Measurements from ENCODE around the gene CRACDL.
"Not testable (repeated sequence)": the region's sequence is repeated elsewhere in the genome, so short reads cannot be mapped to it uniquely, and the experiment has no call there.

CRACDL gene

DNA sequence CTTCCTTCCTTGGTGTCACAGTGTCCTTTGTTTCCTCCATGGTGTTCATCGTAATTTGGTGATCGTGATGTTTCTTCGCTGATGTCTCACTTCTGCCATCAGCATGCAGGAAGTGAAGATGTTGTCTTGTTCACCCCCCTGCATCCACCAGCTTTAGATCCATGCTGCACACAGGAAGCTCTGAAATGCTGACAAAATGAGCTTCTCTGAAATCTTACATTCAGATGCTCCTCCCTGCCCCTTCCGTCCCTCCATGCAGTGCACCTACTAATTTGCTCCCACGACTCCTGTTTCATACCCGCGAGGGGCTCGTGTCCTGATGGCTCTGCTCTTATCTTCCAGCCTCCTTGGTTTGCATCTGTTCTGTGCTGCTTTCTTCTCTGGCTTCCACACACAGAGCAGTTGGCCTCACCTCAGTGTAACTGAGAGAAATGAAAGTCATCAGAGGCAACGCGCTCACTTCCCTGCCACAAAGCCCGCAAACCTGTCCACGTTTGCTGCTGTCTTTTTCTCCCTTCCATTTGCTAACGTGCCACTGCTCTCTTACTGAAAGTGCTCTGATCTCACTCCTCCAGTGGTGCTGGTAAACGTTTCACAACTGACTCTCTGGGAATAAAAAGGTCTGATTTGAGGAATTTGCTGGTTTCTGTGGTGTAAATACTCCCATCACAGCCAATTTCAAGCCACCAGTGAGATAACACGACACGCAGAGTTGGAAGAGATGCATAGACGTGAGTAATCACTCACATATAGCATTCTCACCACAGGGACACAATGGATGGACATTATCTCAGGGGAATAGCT is 164.1 kb downstream of the CRACDL start:
- no peak for DNase-seq

DNA sequence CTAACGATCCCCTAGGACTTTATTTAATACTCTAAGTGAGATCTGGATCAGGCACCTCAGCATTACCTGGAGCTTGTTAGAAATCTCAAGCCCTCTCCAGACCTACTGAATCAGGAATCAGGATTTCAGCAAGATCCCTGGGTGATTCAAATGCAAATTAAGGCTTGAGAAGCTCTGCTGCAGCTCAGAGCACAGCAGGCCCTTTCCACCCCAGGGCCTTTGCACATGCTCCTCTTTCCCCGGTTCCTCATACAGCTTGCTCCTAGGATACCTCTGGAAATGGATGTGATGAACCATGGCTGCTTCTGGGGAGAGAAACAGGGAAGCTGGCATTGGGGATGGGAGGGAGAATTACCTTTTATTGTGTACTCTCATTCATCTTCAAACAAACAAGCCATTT is 164.8 kb downstream of the CRACDL start:
- DNase-seq: no peak

DNA sequence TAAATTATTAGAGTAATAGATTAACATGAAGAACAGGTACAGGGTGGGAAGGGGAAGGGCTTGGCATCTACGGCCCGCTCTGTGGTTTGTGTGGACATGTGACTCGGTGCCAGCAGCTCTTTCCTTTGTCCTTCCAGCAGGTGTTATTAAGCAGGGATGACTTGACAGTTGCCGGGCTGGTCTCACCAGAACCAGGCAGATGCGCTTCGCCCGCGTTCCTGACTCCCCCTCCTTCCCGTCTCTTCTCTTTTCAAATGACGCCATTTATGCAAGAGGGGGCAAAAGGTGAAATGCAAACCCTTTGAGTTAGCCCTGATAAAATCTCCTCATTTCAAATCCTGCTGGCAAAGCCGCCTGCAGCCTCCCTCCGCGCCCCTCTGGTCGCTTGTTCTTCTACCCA is 166.2 kb downstream of the CRACDL start:
- no peak for DNase-seq

DNA sequence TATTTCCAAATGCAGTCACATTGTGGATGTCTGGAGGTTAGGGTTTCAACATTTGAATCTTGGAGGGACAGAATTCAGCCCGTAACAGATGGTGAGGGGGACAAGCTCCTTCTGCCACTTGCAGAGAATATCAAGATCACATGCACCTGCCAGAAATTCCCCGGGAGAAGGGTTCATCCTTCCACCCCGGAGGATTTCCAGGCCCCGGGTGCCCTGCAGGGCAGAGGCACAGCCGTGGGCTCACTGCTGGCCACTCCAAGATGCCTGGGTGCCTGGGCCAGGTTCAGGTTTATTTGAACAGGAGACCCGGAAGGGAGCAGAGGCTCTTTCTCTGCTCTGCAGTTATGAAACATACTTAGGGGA is 166.9 kb downstream of the CRACDL start:
- no peak for DNase-seq

DNA sequence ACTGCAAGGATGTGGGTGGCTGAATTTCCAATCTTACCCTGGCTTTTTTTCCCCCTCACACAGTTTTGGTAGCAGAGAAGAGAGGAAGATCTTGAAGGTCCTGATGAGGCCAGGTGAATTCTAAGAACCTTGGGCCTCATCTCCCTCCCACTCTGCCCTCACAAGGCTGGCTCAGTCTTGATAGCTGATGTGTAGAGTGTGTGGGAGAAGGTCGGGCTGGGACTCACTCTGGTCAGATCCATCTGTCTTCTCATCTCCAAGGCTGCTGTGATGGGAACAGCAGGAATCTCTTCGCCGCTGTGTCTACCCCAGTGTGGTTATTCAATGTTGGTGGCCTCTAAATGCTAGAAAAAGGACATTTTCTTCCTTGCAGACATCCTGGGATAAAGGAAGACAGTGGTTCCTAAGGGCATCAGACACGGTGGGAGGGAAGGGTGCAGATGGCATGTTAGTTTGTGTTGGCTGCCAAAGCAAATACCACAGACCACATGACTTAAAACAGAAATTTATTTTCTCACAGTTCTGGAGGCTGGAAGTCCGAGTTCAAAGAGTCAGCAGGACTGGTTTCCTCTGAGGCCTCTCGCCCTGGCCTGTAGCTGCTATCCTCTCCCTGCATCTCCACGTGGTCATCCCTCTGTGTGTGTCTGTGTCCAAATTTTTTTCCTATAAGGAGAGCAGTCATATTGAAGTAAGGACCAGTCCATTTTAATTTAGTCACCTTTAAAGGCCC is 167.5 kb downstream of the CRACDL start:
- DNase-seq: no peak

DNA sequence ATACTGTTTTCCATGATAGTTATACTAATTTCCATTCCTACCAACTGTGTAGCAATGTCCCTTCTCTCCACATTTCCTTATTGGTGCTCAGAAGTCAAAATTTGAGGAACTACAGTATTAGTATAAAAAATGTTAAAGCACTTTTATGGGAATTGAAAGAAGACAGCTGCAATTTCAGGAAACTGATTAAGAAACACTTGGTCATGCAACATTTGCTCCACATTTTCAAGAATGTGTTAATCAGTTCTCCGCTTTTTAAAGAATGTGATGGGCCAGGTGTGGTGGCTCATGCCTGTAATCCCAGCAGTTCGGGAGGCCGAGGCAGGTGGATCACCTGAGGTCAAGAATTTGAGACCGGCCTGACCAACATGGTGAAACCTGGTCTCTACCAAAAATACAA is 171.5 kb downstream of the CRACDL start:
- DNase-seq: no peak

DNA sequence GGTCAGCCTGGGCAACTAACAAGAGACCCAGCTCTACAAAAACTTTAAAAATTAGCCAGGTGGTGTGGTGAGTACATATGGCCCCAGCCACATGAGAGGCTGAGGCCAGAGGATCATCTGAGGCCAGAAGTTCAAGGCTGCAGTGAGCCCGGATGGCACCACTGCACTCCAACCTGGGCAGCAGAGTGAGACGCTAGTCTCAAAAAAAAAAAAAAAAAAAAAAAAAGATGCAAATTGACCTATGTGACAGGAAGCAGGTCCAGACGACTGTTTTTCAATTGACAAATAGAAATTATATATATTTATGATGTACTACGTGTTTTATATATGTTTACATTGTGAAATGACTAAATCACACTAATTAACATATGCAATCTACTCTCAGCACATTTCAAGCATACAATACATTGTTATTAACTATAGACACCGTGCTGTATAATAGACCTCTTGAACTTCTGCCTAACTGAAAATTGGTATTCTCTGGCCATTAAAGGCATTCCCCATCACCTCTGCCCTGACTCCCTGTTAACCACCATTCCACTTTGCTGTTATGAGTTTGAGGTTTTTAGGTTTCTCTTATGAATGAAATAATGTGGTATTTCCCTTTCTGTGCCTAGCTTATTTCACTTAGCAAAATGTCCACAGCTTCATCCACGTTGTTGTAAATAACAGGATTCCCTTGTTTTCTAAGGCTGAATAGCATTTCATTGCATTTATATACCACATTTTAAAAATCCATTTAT is 172.6 kb downstream of the CRACDL start:
- DNase-seq: no peak

DNA sequence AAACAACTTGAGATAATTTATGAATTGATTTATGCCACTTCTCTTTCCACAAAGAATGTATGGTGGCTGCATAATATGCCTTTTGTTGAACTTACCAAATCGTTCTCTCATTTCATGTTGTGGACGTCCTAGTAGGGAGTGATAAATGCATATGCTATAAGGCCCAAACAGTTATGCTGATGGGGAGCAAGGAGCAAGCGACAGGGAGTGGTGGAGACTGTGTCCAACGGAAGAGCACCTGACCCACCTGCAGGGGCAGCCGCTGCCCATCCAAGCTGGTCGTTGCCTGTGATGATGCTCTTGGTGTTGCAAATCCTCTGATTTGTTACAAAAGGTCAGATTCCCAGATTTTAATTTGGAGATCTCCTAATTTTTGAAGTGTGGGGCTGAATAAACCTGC is 174.1 kb downstream of the CRACDL start:
- DNase-seq: no peak

DNA sequence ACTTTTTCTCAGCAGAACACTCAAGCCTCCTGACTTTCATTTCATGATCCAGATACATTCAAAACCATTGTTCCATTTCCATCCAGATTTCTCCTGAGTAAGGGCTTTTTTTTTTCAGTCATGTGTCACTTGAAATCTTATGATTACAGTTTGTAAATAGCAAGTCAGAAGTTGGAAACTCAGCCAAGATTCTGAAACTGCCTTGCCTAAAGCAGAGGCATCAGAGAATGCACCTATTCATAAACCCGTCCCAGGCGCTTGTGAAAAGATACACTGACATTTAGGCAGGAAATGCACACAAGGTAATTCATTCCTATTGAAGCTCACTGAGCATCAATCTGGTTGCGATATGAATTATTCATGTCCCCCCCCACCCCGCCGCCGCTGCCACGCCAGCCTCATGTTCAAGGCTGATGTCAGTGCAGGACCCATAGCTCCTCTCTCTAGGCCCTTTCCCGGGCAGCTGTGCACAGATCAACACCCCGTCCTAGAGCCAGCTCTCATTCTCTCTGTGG is 174.7 kb downstream of the CRACDL start:
- no peak for DNase-seq

DNA sequence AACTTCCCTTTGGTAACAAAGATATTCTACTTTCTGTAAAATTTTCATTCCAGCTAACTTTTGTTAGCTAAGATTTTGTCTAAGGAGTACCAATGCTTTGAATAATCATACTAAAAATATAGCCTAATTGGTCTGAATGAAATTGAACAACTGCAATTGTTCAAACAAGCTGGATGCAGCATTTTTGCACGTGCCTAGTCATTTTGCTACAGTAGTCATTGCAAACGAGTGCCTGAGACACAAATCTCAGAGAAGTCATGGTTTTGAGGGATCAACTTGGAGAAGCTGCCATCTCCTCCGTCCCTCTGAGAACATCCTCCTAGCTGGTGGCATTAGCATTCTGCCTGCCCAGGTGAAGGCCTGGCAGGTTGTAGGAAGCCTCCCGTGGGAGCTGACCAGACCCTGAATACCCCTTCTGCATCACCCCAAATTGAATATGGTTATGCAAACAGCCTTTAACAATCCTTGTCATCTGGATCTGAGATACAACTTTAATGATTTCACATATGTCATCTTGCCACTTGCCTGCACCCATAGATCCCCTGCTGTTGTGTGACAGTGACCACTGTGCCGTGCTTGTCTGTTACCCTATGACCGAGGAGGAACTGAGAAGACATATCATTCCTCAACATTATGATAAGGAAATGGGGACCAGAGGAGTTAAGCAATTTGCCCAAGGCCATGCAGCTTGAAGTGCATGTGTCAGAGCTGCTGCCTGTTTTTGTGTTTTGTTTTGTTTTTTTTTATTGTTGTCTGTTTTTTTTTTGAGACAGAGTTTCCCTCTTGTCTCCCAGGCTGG is 176.0 kb downstream of the CRACDL start:
- DNase-seq: no peak

DNA sequence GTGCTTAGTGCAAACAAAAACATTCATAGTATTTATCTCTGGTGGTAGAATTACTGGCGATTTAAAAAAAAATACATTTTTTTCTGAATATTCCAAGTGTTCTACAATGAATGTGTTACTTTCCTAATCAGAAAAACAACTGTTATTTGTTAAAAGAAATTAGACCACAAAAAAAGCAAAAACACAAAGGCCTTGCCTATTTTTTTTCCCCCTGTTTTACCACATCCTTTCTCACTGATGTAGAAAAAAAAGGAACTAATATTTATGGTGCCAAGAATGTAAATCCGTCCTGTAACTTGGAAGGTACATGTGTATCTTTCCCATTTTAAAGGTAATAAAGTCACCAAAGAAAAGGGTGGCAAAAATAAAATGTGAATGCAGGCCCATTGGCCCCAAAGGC is 176.7 kb downstream of the CRACDL start:
- DNase-seq: no peak

DNA sequence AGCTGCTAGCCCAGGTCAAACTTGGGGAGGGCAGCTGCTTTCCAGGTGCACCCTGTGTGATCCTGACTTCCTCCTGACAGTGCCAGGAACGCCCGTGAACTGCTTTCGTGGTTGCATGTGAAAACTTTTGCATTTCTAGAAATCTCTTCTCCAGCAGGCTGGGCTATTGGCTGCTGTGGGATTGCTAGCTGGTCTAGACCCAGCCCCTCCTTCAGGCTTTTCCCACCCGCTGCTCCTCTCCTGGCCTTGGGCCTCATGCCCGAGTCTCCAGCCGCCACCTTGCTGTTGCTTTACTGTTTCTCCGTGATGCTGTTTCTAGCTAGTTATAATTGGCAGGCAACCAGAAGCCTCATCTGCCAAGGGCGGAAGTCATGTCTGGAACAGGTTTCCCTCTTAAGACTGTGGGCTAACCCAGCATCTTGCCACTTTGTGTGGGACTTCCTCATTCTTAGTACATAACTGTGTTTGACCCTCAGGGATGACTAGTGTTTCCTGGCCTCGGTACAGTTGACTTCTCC is 178.1 kb downstream of the CRACDL start:
- DNase-seq: no peak

DNA sequence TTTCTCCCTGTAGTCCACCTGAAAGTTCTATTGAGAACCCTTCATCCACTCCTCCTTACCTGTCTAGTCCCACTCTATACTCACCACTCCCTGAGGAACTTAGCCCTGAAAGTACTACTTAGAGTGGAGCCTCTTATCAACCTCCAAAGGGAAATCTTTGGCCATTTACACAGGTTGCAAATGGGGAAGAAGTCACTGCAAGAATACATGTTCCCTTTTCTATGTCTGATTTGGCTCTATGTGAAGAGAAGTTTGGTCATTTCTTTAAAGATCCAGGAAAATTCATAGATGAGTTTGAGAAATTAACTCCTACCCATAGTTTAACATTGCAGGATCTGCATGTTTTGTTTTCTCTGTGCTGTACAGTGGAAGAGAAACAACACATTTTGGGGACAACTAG is 182.2 kb downstream of the CRACDL start:
- no peak for DNase-seq

DNA sequence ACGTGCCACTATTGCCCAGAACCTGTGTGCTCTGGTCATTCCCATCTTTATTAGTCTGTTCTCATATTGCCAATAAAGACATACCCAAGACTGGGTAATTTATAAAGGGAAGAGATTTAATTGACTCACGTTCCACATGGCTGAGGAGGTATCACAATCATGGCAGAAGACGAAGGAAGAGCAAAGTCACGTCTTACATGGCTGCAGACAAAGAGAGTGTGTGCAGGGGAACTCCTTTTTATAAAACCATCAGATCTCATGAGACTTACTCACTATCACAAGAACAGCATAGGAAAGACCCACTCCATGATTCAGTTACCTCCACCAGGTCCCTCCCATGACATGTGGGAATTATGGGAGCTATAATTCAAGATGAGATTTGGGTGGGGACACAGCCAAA is 183.3 kb downstream of the CRACDL start:
- not testable (repeated sequence) for DNase-seq

DNA sequence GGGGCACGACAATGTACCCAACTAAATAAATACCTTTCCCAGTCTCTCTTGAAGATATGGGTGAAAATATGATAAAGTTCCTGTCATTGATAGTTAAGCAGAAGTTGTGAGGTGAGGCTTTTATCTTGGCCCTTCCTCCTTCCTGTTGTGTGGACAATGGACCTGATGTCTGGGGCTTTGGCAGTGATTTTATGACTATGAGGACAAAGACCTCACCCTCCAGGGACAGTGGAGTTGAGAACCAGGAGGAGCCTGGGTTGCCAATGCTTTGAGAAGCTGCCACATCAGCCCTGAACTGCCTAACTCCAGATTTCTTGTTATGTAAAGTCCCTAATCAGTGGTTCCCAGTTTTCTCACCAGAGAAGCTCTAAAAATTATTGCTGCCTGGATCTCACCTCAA is 184.3 kb downstream of the CRACDL start:
- no peak for DNase-seq

DNA sequence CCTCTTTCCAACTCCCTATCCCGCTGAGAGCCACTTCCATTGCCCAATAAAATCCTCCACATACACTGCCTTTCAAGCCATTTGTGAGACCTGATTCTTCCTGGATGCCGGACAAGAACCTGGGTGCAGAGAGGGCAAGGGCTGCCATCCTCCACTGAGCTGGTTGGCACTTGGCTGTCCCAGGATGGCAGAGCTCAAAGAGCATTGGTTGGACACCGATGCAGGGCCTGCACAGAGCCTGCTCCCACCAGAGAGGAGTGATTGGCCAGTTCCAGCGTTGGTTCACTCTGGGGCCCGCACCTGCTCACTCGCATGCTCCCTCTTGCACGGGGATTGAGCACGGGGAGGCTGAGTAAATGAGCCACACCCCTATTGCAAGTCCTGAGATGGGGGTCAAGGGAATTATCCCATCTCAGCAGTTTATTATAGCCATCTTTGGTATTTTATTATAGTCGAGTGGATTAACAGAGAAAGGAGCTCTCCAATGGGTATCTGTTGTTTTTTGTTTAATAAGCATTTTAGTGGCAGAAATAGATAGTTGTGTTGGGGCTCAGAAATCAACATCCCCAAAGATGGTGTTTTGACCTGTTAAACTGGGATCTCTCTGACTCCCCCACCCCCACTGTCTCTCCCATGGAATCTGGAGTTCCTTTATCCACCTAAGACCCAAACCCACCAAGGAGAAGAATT is 185.3 kb downstream of the CRACDL start:
- DNase-seq: no peak

DNA sequence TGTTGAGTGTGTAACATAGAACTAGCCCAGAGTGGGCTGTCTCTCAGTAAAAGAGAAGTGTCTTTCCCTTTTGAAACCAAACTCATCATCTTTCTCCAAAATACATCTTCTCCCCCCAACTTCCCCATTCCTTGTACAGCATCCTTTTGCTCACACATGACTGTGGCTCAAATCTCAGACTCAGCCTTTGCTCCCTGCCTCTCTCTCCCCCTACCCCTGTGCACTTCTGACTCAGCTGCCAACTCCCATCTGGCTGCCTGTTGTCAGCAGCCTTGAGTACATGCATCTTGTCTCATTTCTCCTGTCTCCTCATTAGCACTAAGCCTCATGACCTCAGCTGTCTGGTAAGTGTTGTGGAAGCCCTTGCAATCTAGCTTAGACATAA is 187.0 kb downstream of the CRACDL start:
- DNase-seq: no peak

DNA sequence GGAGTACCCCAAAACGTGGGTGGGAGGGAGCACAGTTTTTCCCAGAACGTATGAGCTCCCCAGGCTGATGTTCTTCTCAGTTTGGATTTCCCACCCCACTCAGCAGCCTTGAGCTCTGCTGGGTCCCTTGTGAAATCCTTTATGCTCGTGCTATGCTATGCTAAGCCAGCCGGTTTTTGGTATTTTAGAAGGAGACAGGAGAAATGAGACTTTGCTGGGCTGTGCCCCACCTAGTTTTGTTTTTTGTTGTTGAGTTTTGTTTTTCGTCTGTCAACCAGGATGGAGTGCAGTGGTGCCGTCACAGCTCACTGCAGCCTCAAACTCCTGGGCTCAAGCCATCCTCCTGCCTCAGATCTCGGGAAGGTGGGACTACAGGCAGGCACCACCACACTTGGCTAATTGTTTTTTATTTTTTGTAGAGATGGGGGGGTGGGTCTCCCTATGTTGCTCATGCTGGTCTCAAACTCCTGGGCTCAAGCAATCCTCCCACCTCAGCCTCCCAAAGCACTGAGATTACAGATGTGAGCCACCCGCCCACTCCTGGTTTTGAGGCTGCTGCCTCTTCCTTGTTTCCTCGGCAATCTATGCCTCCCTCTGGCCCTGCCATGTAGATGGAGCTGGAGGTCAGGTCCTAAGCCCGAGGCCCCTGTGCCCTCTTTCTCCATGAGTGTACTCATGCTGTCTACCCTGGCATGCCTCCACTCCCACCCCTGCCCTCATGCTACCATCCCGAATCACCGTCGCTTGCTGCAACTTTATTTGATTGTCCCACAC is 187.5 kb downstream of the CRACDL start:
- no peak for DNase-seq

DNA sequence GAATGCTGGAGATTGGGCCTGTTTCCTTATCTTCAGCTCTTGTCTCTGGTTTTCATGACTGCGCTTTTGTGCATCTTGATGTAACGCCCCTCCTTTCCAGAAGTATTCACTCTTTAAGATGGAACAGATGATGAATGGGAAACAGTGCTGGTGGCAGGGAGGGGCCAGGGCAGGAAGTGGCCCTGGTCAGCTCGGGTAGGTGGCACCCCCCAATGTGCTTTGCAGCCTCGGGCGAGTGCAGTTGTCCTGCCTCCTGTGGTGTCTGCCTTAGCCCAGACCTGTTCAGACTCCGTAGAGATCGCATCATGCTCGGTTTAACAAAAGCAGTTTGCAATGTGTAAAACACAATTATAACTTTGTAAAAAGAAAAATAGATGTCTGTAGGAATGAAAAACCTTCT is 188.1 kb downstream of the CRACDL start:
- no peak for DNase-seq

DNA sequence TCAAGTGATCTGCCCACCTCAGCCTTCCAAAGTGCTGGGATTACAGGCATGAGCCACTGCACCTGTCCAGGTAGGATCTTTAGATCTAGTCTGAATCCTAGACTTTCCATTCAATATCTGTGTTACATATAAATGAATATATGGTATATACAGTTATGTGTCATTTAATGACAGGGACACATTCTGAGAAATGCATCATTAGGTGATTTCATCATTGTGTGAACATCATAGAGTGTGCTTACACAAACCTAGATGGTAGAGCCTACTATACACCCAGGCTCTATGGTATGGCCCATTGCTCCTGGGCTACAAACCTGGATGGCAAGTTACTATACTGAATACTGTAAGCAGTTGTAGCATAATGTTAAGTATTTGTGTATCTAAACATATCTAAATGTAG is 189.6 kb downstream of the CRACDL start:
- no peak for DNase-seq

DNA sequence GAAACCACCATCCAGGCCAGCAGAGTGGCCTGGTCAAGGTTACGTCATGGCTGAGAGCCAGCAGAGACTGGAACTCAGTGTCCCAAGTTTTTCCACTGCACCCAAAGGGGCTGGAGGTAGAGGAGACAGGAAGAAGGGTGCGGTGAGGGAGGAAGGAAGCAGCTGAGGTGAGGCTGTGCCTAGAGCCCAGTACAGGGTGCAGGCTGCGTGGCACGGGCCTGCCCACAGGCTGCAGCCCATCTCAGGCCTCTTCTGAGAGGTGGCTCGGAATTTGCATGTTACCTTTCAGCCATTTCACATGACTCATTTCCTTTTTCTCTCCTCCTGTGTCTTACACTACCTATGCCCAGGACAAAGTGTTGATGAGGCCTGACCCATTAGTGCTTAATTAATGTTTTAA is 191.4 kb downstream of the CRACDL start:
- DNase-seq: no peak

Measured in NCI-H2081 treated with DMSO at 0.1 percent for 48 hours (cell line).